ENCODE data around the gene IL16.
"Not testable (repeated sequence)": the region's sequence is repeated elsewhere in the genome, so short reads cannot be mapped to it uniquely, and the experiment has no call there.

Gene IL16

GRCh38 chr15:81199031-81199779, 2.5 kb downstream of the IL16 start:
- H3K4me1 ChIP-seq (ENCODE audit: control insufficient read depth, insufficient read depth, low read length, poor library complexity, severe bottlenecking): no peaks in the 10 kb centered on the region
- no peak overlapping the region for H3K4me3 ChIP-seq (ENCODE audit: insufficient read depth, low read depth, low read length, poor library complexity, severe bottlenecking)
- DNase-seq: no peak
- no peaks in the 10 kb centered on the region for H3K9me3 ChIP-seq (ENCODE audit: control insufficient read depth, low read length)
- H3K36me3 ChIP-seq (ENCODE audit: control insufficient read depth, insufficient read depth, low read length): no peaks in the 10 kb centered on the region
- no peak overlapping the region for H3K27ac ChIP-seq (ENCODE audit: insufficient read depth, low read length, poor library complexity, severe bottlenecking)
- H3K27me3 ChIP-seq (replicated peaks; ENCODE audit: control insufficient read depth, insufficient read depth, low read length, poor library complexity, severe bottlenecking): no peaks in the 10 kb centered on the region

- H3K27ac ChIP-seq (ENCODE audit: insufficient read depth, low read length, poor library complexity, severe bottlenecking): no peak overlapping the region
- H3K36me3 ChIP-seq (ENCODE audit: control insufficient read depth, insufficient read depth, low read length): no peaks in the 10 kb centered on the region
- H3K4me1 ChIP-seq (ENCODE audit: control insufficient read depth, insufficient read depth, low read length, poor library complexity, severe bottlenecking): no peaks in the 10 kb centered on the region
- H3K27me3 ChIP-seq (replicated peaks; ENCODE audit: control insufficient read depth, insufficient read depth, low read length, poor library complexity, severe bottlenecking): no peaks in the 10 kb centered on the region
- no peak for DNase-seq
- H3K9me3 ChIP-seq (ENCODE audit: control insufficient read depth, low read length): no peaks in the 10 kb centered on the region
- H3K4me3 ChIP-seq (ENCODE audit: insufficient read depth, low read depth, low read length, poor library complexity, severe bottlenecking): no peak overlapping the region
These were observed 9.3 kb downstream of the IL16 start for GRCh38 chr15:81206018-81206417.

GRCh38 chr15:81207987-81208386, 11.3 kb downstream of the IL16 start:
- DNase-seq; H3K4me1 ChIP-seq (ENCODE audit: control insufficient read depth, insufficient read depth, low read length, poor library complexity, severe bottlenecking): not testable (repeated sequence)

GRCh38 chr15:81209635-81210034, 13.0 kb downstream of the IL16 start:
- H3K4me1 ChIP-seq (ENCODE audit: control insufficient read depth, insufficient read depth, low read length, poor library complexity, severe bottlenecking): no peaks in the 10 kb centered on the region
- DNase-seq: no peak
- H3K27me3 ChIP-seq (replicated peaks; ENCODE audit: control insufficient read depth, insufficient read depth, low read length, poor library complexity, severe bottlenecking): no peaks in the 10 kb centered on the region
- H3K9me3 ChIP-seq (ENCODE audit: control insufficient read depth, low read length): no peaks in the 10 kb centered on the region
- H3K4me3 ChIP-seq (ENCODE audit: insufficient read depth, low read depth, low read length, poor library complexity, severe bottlenecking): no peak overlapping the region
- H3K27ac ChIP-seq (ENCODE audit: insufficient read depth, low read length, poor library complexity, severe bottlenecking): no peak overlapping the region
- no peaks in the 10 kb centered on the region for H3K36me3 ChIP-seq (ENCODE audit: control insufficient read depth, insufficient read depth, low read length)

More at GRCh38 chr15:81207987-81208386, 11.3 kb downstream of the IL16 start:
- H3K27me3 ChIP-seq (replicated peaks; ENCODE audit: control insufficient read depth, insufficient read depth, low read length, poor library complexity, severe bottlenecking); H3K4me3 ChIP-seq (ENCODE audit: insufficient read depth, low read depth, low read length, poor library complexity, severe bottlenecking); H3K27ac ChIP-seq (ENCODE audit: insufficient read depth, low read length, poor library complexity, severe bottlenecking); H3K36me3 ChIP-seq (ENCODE audit: control insufficient read depth, insufficient read depth, low read length); H3K9me3 ChIP-seq (ENCODE audit: control insufficient read depth, low read length): not testable (repeated sequence)

- no peak overlapping the region for H3K27ac ChIP-seq (ENCODE audit: insufficient read depth, low read length, poor library complexity, severe bottlenecking)
- no peaks in the 10 kb centered on the region for H3K27me3 ChIP-seq (replicated peaks; ENCODE audit: control insufficient read depth, insufficient read depth, low read length, poor library complexity, severe bottlenecking)
- H3K4me3 ChIP-seq (ENCODE audit: insufficient read depth, low read depth, low read length, poor library complexity, severe bottlenecking): no peak overlapping the region
- no peaks in the 10 kb centered on the region for H3K36me3 ChIP-seq (ENCODE audit: control insufficient read depth, insufficient read depth, low read length)
- H3K9me3 ChIP-seq (ENCODE audit: control insufficient read depth, low read length): no peaks in the 10 kb centered on the region
- H3K4me1 ChIP-seq (ENCODE audit: control insufficient read depth, insufficient read depth, low read length, poor library complexity, severe bottlenecking): no peaks in the 10 kb centered on the region
- DNase-seq: no peak
These were observed 14.7 kb downstream of the IL16 start for GRCh38 chr15:81211376-81211775.

- H3K9me3 ChIP-seq (ENCODE audit: control insufficient read depth, low read length): no peaks in the 10 kb centered on the region
- H3K4me1 ChIP-seq (ENCODE audit: control insufficient read depth, insufficient read depth, low read length, poor library complexity, severe bottlenecking): no peaks in the 10 kb centered on the region
- no peak for DNase-seq
- no peaks in the 10 kb centered on the region for H3K27me3 ChIP-seq (replicated peaks; ENCODE audit: control insufficient read depth, insufficient read depth, low read length, poor library complexity, severe bottlenecking)
- H3K36me3 ChIP-seq (ENCODE audit: control insufficient read depth, insufficient read depth, low read length): no peaks in the 10 kb centered on the region
- no peak overlapping the region for H3K27ac ChIP-seq (ENCODE audit: insufficient read depth, low read length, poor library complexity, severe bottlenecking)
- no peak overlapping the region for H3K4me3 ChIP-seq (ENCODE audit: insufficient read depth, low read depth, low read length, poor library complexity, severe bottlenecking)
These were observed 17.3 kb downstream of the IL16 start for GRCh38 chr15:81213982-81214381.

GRCh38 chr15:81215531-81215930, 18.9 kb downstream of the IL16 start:
- Histone ChIP-seq H3K4me1 (ENCODE audit: control insufficient read depth, insufficient read depth, low read length, poor library complexity, severe bottlenecking) (no peaks in the 10 kb centered on the region), H3K27me3 (replicated peaks; ENCODE audit: control insufficient read depth, insufficient read depth, low read length, poor library complexity, severe bottlenecking) (no peaks in the 10 kb centered on the region), H3K36me3 (ENCODE audit: control insufficient read depth, insufficient read depth, low read length) (no peaks in the 10 kb centered on the region), H3K4me3 (ENCODE audit: insufficient read depth, low read depth, low read length, poor library complexity, severe bottlenecking) (no peak overlapping the region), H3K9me3 (ENCODE audit: control insufficient read depth, low read length) (no peaks in the 10 kb centered on the region), H3K27ac (ENCODE audit: insufficient read depth, low read length, poor library complexity, severe bottlenecking) (no peak overlapping the region)
- DNase-seq: no peak

- no peak overlapping the region for H3K27ac ChIP-seq (ENCODE audit: insufficient read depth, low read length, poor library complexity, severe bottlenecking)
- no peaks in the 10 kb centered on the region for H3K36me3 ChIP-seq (ENCODE audit: control insufficient read depth, insufficient read depth, low read length)
- no peak for DNase-seq
- no peaks in the 10 kb centered on the region for H3K4me1 ChIP-seq (ENCODE audit: control insufficient read depth, insufficient read depth, low read length, poor library complexity, severe bottlenecking)
- no peaks in the 10 kb centered on the region for H3K9me3 ChIP-seq (ENCODE audit: control insufficient read depth, low read length)
- H3K4me3 ChIP-seq (ENCODE audit: insufficient read depth, low read depth, low read length, poor library complexity, severe bottlenecking): no peak overlapping the region
- no peaks in the 10 kb centered on the region for H3K27me3 ChIP-seq (replicated peaks; ENCODE audit: control insufficient read depth, insufficient read depth, low read length, poor library complexity, severe bottlenecking)
These were observed 19.3 kb downstream of the IL16 start for GRCh38 chr15:81215983-81216382.

GRCh38 chr15:81216422-81216821, 19.7 kb downstream of the IL16 start:
- H3K9me3 ChIP-seq (ENCODE audit: control insufficient read depth, low read length): no peaks in the 10 kb centered on the region
- no peak for DNase-seq
- H3K27ac ChIP-seq (ENCODE audit: insufficient read depth, low read length, poor library complexity, severe bottlenecking): no peak overlapping the region
- H3K27me3 ChIP-seq (replicated peaks; ENCODE audit: control insufficient read depth, insufficient read depth, low read length, poor library complexity, severe bottlenecking): no peaks in the 10 kb centered on the region
- no peak overlapping the region for H3K4me3 ChIP-seq (ENCODE audit: insufficient read depth, low read depth, low read length, poor library complexity, severe bottlenecking)
- H3K36me3 ChIP-seq (ENCODE audit: control insufficient read depth, insufficient read depth, low read length): no peaks in the 10 kb centered on the region
- H3K4me1 ChIP-seq (ENCODE audit: control insufficient read depth, insufficient read depth, low read length, poor library complexity, severe bottlenecking): no peaks in the 10 kb centered on the region

- H3K27me3 ChIP-seq (replicated peaks; ENCODE audit: control insufficient read depth, insufficient read depth, low read length, poor library complexity, severe bottlenecking): no peaks in the 10 kb centered on the region
- no peaks in the 10 kb centered on the region for H3K36me3 ChIP-seq (ENCODE audit: control insufficient read depth, insufficient read depth, low read length)
- H3K4me3 ChIP-seq (ENCODE audit: insufficient read depth, low read depth, low read length, poor library complexity, severe bottlenecking): no peak overlapping the region
- no peaks in the 10 kb centered on the region for H3K4me1 ChIP-seq (ENCODE audit: control insufficient read depth, insufficient read depth, low read length, poor library complexity, severe bottlenecking)
- H3K27ac ChIP-seq (ENCODE audit: insufficient read depth, low read length, poor library complexity, severe bottlenecking): no peak overlapping the region
- no peak for DNase-seq
- no peaks in the 10 kb centered on the region for H3K9me3 ChIP-seq (ENCODE audit: control insufficient read depth, low read length)
These were observed 24.8 kb downstream of the IL16 start for GRCh38 chr15:81221449-81221848.

All from effector memory CD4-positive, alpha-beta T cell (primary cell).